Measurements from ENCODE around the gene MUTYH. TPM values are rescaled to one million over a fixed set of nuclear protein-coding genes. Genes with fewer than 3 reads are reported as not detected.

Gene MUTYH
- total and polyA plus RNA-seq, 2 experiments from 2014 or later, result 10.6 to 15.0 TPM

DNA sequence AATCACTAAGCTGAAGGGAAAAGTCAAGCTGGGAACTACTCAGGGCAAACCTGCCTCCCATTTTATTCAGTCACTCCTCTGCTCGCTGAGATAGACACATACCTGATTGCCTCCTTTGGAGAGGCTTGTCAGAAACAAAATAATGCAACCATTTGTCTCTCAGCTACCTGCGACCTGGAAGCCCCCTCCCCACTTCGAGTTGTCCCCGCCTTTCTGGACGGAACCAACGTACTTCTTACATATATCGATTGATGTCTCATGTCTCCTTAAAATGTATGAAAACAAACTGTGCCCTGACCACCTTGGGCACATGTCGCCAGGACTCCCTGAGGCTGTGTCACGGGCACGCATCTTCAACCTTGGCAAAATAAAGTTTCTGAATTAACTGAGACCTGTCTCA, 35.0 kb downstream of the MUTYH start:
- no peak overlapping the region for H3K27ac ChIP-seq
- no peaks in the 10 kb centered on the region for H3K9me2 ChIP-seq (ENCODE audit: insufficient read depth)
- no peaks in the 10 kb centered on the region for H4K20me1 ChIP-seq (ENCODE audit: insufficient read depth)
- no peaks in the 10 kb centered on the region for H3K9me3 ChIP-seq (ENCODE audit: low read depth)
- no peak overlapping the region for H3K9ac ChIP-seq
- H3K4me3 ChIP-seq, result no peak overlapping the region
- in situ Hi-C loops (cut with MboI), result loop anchor here (25.0 kb wide), 1 partner anchor 468 kb away; the partner anchor contains the start of gene PTCH2
- H2AFZ ChIP-seq, result no peak overlapping the region
- H3F3A ChIP-seq (ENCODE audit: insufficient read depth), result peaks cover 26% of the 10 kb centered on the region
- no peak for DNase-seq
- TF ChIP-seq EZH2 (IDR thresholded peaks at IDR 0.05; ENCODE audit: insufficient read depth, poor library complexity, severe bottlenecking) (no peak), EZH2phosphoT487 (IDR thresholded peaks at IDR 0.05; ENCODE audit: insufficient read depth, low read depth) (no peak)
- peaks cover 21% of the 10 kb centered on the region for H3K4me1 ChIP-seq (ENCODE audit: insufficient read depth)
- H3K36me3 ChIP-seq (ENCODE audit: low read depth), result no peaks in the 10 kb centered on the region
- no peaks in the 10 kb centered on the region for H3K27me3 ChIP-seq (replicated peaks; ENCODE audit: insufficient read depth)
- H3K79me2 ChIP-seq (ENCODE audit: insufficient read depth), result no peaks in the 10 kb centered on the region
- no peak overlapping the region for H3K4me2 ChIP-seq (ENCODE audit: unreplicated experiment)
- 85 to 87% methylated on average over 10 of the region's 10 CpGs for WGBS, 2 experiments (ENCODE audit: low coverage in 1 of 2, low lambda C conversion rate in 2 of 2, missing lambda C conversion rate in 2 of 2)

DNA sequence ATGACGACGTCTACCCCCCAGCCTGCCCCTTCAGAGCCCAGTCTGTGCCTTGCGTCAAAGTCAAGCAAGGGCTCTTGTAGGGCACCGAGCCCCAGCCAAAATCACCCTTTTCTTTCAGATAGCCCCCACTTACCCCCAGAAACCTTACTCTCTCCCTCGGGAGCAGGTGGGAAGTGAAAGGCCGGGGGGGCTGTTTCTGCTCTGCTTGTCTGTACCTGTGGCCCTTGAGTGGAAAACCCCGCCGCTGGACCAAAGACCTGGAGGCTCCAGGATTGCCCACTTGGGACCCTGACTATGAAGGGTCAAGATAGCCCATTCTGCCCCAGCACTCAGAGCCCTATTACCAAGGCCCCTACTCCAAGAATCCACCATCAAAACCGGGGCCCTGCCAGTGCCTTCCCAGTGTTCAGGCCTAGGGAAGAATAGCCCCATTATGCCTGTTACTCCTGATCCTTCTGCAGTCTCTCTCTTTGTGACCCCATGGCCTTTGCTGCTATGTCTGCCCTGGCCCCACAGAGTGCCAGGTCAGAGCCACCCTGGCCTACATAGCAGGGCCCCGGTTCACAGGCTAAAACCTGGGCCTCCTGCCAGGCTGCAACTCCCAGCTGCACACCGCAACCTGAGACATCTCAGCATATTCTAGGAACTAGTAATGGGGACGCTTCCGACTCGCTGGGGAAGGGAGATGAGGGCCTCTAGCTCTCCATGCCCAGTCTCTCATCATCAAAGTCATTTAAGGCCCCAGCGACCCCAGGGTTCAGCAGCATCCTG, 35.7 kb downstream of the MUTYH start:
- 62 to 64% methylated on average over 14 to 15 of the region's 15 CpGs for WGBS, 2 experiments (ENCODE audit: low coverage in 1 of 2, low lambda C conversion rate in 2 of 2, missing lambda C conversion rate in 2 of 2)
- in situ Hi-C loops (cut with MboI), result loop anchor here (25.0 kb wide), 1 partner anchor 467 kb away; the partner anchor contains the start of gene PTCH2
- Histone ChIP-seq H3K4me3 (peak overlapping the region; percentile 79), H3K9me2 (ENCODE audit: insufficient read depth) (no peaks in the 10 kb centered on the region), H3K79me2 (ENCODE audit: insufficient read depth) (no peaks in the 10 kb centered on the region), H3K4me1 (ENCODE audit: insufficient read depth) (peaks cover 21% of the 10 kb centered on the region), H3K27me3 (replicated peaks; ENCODE audit: insufficient read depth) (no peaks in the 10 kb centered on the region), H3F3A (ENCODE audit: insufficient read depth) (peaks cover 26% of the 10 kb centered on the region), H3K9me3 (ENCODE audit: low read depth) (no peaks in the 10 kb centered on the region), H3K27ac (peak overlapping the region; percentile 84), H3K36me3 (ENCODE audit: low read depth) (no peaks in the 10 kb centered on the region), H3K4me2 (ENCODE audit: unreplicated experiment) (peak overlapping the region; percentile 84), H4K20me1 (ENCODE audit: insufficient read depth) (no peaks in the 10 kb centered on the region), H2AFZ (peak overlapping the region; percentile 91), H3K9ac (peak overlapping the region; percentile 88)
- TF ChIP-seq EZH2phosphoT487 (IDR thresholded peaks at IDR 0.05; ENCODE audit: insufficient read depth, low read depth) (no peak), EZH2 (IDR thresholded peaks at IDR 0.05; ENCODE audit: insufficient read depth, poor library complexity, severe bottlenecking) (no peak)
- peak; percentile 9 for DNase-seq

DNA sequence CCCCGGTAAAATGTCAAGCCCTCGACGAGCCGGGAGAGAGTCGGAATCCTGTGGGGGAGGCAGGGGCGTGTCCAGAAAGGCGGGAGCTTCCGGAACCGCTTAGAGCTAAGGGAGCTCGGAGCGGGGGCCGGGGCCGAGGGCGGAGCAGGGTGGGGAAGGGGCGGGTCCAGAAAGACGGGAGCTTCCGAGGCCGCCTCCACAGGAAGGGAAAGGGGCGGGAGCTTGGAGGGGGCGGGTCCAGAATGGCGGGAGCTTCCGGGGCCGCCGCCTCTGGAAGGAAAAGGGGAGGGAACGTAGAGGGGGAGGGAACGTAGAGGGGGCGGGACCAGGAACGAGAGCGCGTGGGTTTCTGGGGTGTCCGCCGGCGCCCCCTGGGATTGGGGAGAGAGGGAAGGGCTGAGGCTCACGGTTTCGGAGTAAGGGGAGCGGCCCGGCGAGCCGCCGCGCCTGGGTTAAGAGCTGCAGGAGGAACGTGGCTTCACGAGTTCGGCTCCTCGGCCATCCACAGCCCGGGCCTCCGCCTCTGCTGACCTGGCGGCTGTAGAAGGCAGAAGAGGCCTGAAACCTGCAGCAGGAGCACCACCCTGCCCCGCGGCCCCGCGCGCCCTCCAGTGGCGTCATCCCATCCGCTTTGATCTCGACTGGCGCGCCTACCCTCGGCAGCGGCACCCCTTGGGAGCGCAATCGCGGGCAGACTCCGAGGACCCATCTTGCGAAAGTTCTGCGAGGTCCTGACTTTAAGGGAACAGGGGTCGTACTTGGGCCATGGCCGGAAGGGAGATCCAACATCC, 36.5 kb downstream of the MUTYH start:
- Histone ChIP-seq H3K4me3 (peak overlapping the region; percentile 79), H3K79me2 (ENCODE audit: insufficient read depth) (no peaks in the 10 kb centered on the region), H3K36me3 (ENCODE audit: low read depth) (no peaks in the 10 kb centered on the region), H3K9ac (peak overlapping the region; percentile 88), H3F3A (ENCODE audit: insufficient read depth) (peaks cover 26% of the 10 kb centered on the region), H3K27ac (peak overlapping the region; percentile 88), H3K27me3 (replicated peaks; ENCODE audit: insufficient read depth) (no peaks in the 10 kb centered on the region), H3K4me1 (ENCODE audit: insufficient read depth) (peaks cover 21% of the 10 kb centered on the region), H3K4me2 (ENCODE audit: unreplicated experiment) (peak overlapping the region; percentile 84), H3K9me2 (ENCODE audit: insufficient read depth) (no peaks in the 10 kb centered on the region), H4K20me1 (ENCODE audit: insufficient read depth) (no peaks in the 10 kb centered on the region), H3K9me3 (ENCODE audit: low read depth) (no peaks in the 10 kb centered on the region), H2AFZ (peak overlapping the region; percentile 94)
- 1 to 2% methylated on average over 29 to 68 of the region's 68 CpGs for WGBS, 2 experiments (ENCODE audit: low coverage in 1 of 2, low lambda C conversion rate in 2 of 2, missing lambda C conversion rate in 2 of 2)
- DNase-seq, result peak; percentile 99
- in situ Hi-C loops (cut with MboI), result loop anchor here (25.0 kb wide), 1 partner anchor 466 kb away; the partner anchor contains the start of gene PTCH2
- TF ChIP-seq EZH2phosphoT487 (IDR thresholded peaks at IDR 0.05; ENCODE audit: insufficient read depth, low read depth) (no peak), EZH2 (IDR thresholded peaks at IDR 0.05; ENCODE audit: insufficient read depth, poor library complexity, severe bottlenecking) (no peak)

DNA sequence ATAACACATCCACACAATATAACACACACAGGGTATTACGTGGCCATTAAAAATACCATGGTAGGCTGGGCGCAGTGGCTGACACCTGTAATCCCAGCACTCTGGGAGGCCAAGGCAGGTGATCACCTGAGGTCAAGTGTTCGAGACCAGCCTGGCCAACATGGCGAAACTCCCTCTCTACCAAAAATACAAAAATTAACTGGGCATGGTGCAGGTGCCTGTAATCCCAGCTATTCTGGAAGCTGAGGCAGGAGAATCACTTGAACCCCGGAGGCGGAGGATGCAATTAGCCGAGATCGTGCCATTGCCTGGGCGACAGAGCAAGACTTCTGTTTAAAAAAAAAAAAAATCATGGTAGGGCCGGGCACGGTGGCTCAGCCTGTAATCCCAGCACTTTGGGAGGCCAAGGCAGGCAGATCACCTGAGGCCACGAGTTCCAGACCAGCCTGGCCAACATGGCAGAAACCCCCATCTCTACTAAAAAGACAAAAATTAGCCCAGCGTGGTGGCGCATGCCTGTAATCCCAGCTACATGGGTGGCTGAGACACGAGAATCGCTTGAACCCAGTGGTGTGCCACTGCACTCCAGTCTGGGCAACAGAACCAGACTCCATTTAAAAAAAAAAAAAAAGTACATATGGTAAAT, 37.6 kb downstream of the MUTYH start:
- H4K20me1 ChIP-seq (ENCODE audit: insufficient read depth), result no peaks in the 10 kb centered on the region
- peak overlapping the region; percentile 84 for H3K4me2 ChIP-seq (ENCODE audit: unreplicated experiment)
- in situ Hi-C loops (cut with MboI), result loop anchor here (25.0 kb wide), 1 partner anchor 465 kb away; the partner anchor contains the start of gene PTCH2
- H3K9me2 ChIP-seq (ENCODE audit: insufficient read depth), result no peaks in the 10 kb centered on the region
- 86 to 87% methylated on average over 16 of the region's 16 CpGs for WGBS, 2 experiments (ENCODE audit: low coverage in 1 of 2, low lambda C conversion rate in 2 of 2, missing lambda C conversion rate in 2 of 2)
- peaks cover 26% of the 10 kb centered on the region for H3F3A ChIP-seq (ENCODE audit: insufficient read depth)
- H3K79me2 ChIP-seq (ENCODE audit: insufficient read depth), result no peaks in the 10 kb centered on the region
- no peaks in the 10 kb centered on the region for H3K27me3 ChIP-seq (replicated peaks; ENCODE audit: insufficient read depth)
- peak overlapping the region; percentile 94 for H2AFZ ChIP-seq
- peaks cover 21% of the 10 kb centered on the region for H3K4me1 ChIP-seq (ENCODE audit: insufficient read depth)
- H3K9me3 ChIP-seq (ENCODE audit: low read depth), result no peaks in the 10 kb centered on the region
- H3K4me3 ChIP-seq, result peak overlapping the region; percentile 73
- H3K36me3 ChIP-seq (ENCODE audit: low read depth), result no peaks in the 10 kb centered on the region
- no peak for DNase-seq
- peak overlapping the region; percentile 87 for H3K9ac ChIP-seq
- no peak for TF ChIP-seq EZH2phosphoT487 (IDR thresholded peaks at IDR 0.05; ENCODE audit: insufficient read depth, low read depth)
- TF ChIP-seq EZH2 (IDR thresholded peaks at IDR 0.05; ENCODE audit: insufficient read depth, poor library complexity, severe bottlenecking), result no peak
- peak overlapping the region; percentile 88 for H3K27ac ChIP-seq

All from GM23248 (cell line).